Prostate gland (tissue), 2 donors: ENCODE results near the gene CD2AP.

Experiments
- CTCF ChIP-seq, 4 experiments: fragments of 200-600 bp in 2 of 4; fragments of 450-650 bp in 2 of 4; sonication (generic) in 2 of 4; IDR thresholded peaks; 1 replicate in 3 of 4; 2 replicates in 1 of 4; pipeline ENCODE4 v1.5.1; 2016 to 2019; ENCODE audit warnings: antibody characterized with exemption in 4 of 4, mild to moderate bottlenecking in 2 of 4, moderate library complexity in 2 of 4
- POLR2A ChIP-seq: fragments of 450-650 bp; IDR thresholded peaks from one replicate; pipeline ENCODE4 v1.6.1; 2016; ENCODE audit warnings: antibody characterized with exemption, mild to moderate bottlenecking

- TF ChIP-seq POLR2A = no peak
- TF ChIP-seq CTCF (IDR thresholded peaks at IDR 0.05) = no peak
These were observed 151.1 kb downstream of the CD2AP start for GRCh38 chr6:47628448-47629272.
